Breast epithelium (tissue), 3 donors: ENCODE results near the gene TMPRSS15.

Source experiments
- CTCF ChIP-seq, 3 donors: fragments of 450-650 bp; IDR thresholded peaks; one replicate each; pipeline ENCODE4 v1.5.1; 2016 to 2017; ENCODE audit warnings: antibody characterized with exemption in 3 of 3, mild to moderate bottlenecking in 3 of 3, moderate library complexity in 3 of 3
- POLR2A ChIP-seq: fragments of 450-650 bp; IDR thresholded peaks from one replicate; pipeline ENCODE4 v1.6.1; 2016; ENCODE audit warnings: antibody characterized with exemption, mild to moderate bottlenecking, moderate library complexity
- POLR2AphosphoS5 ChIP-seq, 3 donors: sonication (generic); formaldehyde crosslinking; IDR thresholded peaks; one replicate each; pipeline ENCODE4 v1.6.1; 2017; ENCODE audit warnings: antibody characterized with exemption in 3 of 3

GRCh38 chr21:18228060-18228739 lies 175.4 kb downstream of the TMPRSS15 start:
- TF ChIP-seq POLR2AphosphoS5 (IDR thresholded peaks at IDR 0.05): no peak
- no peak for TF ChIP-seq CTCF (IDR thresholded peaks at IDR 0.05)
- TF ChIP-seq POLR2A: no peak
